Measurements from ENCODE around the gene CMTM3.

CMTM3 gene

GRCh38 chr16:66662445-66663194, 58.1 kb downstream of the CMTM3 start:
- peak; percentile 29 for DNase-seq (ENCODE audit: low read depth)

Data from stromal cell of bone marrow (primary cell).